HG03457 (cell line): ENCODE data around the gene MRTFB.

Experiments
- ATAC-seq: cut with Tn5 transposase; IDR thresholded peaks from one replicate; pipeline ENCODE4 v1.9.1; 2021; ENCODE audit warnings: moderate number of reproducible peaks; ENCODE audit not compliant: unreplicated experiment

MRTFB gene

GRCh38 chr16:14283786-14284185 is 212.7 kb downstream of the MRTFB start:
- no peak for ATAC-seq

GRCh38 chr16:14284371-14284770 is 213.3 kb downstream of the MRTFB start:
- ATAC-seq: no peak

GRCh38 chr16:14284930-14285512 is 213.9 kb downstream of the MRTFB start:
- ATAC-seq: peak; percentile 20

- ATAC-seq: peak; percentile 70
These were observed 214.6 kb downstream of the MRTFB start for GRCh38 chr16:14285513-14286367.

GRCh38 chr16:14286368-14287230 is 215.5 kb downstream of the MRTFB start:
- no peak for ATAC-seq

GRCh38 chr16:14289692-14290340 is 218.7 kb downstream of the MRTFB start:
- no peak for ATAC-seq

GRCh38 chr16:14291286-14291685 is 220.2 kb downstream of the MRTFB start:
- no peak for ATAC-seq

- no peak for ATAC-seq
These were observed 221.1 kb downstream of the MRTFB start for GRCh38 chr16:14292051-14292825.

GRCh38 chr16:14296663-14297062 is 225.5 kb downstream of the MRTFB start:
- no peak for ATAC-seq

- no peak for ATAC-seq
These were observed 227.4 kb downstream of the MRTFB start for GRCh38 chr16:14298374-14299122.

GRCh38 chr16:14300705-14301168 is 229.6 kb downstream of the MRTFB start:
- ATAC-seq: no peak

GRCh38 chr16:14301169-14302030 is 230.3 kb downstream of the MRTFB start:
- no peak for ATAC-seq

- ATAC-seq: peak; percentile 44
These were observed 230.9 kb downstream of the MRTFB start for GRCh38 chr16:14302031-14302398.

- peak; percentile 12 for ATAC-seq
These were observed 231.5 kb downstream of the MRTFB start for GRCh38 chr16:14302399-14303181.

- no peak for ATAC-seq
These were observed 232.1 kb downstream of the MRTFB start for GRCh38 chr16:14303182-14303618.

- ATAC-seq: no peak
These were observed 232.7 kb downstream of the MRTFB start for GRCh38 chr16:14303639-14304394.

- ATAC-seq: no peak
These were observed 233.9 kb downstream of the MRTFB start for GRCh38 chr16:14304891-14305460.
